PFSK-1 (cell line): ENCODE results near the gene BTBD9.

Experiments
- POLR2AphosphoS5 ChIP-seq: IDR thresholded peaks from 2 replicates; pipeline ENCODE4 v1.6.1; 2012; ENCODE audit warnings: low read depth, mild to moderate bottlenecking, control low read depth, low read length, moderate library complexity
- REST ChIP-seq, 2 experiments: IDR thresholded peaks; 2 replicates each; pipeline versions ENCODE4 v1.6.1 to v1.8.0; 2011 to 2012; ENCODE audit warnings: low read depth in 2 of 2, low read length in 2 of 2, control low read depth in 1 of 2, inconsistent platforms in 1 of 2, mild to moderate bottlenecking in 1 of 2, moderate library complexity in 1 of 2; ENCODE audit not compliant: insufficient read depth in 1 of 2
- SIN3A ChIP-seq: IDR thresholded peaks from 2 replicates; pipeline ENCODE4 v1.6.1; 2012; ENCODE audit warnings: mild to moderate bottlenecking, low read length, moderate library complexity, borderline replicate concordance; ENCODE audit not compliant: insufficient read depth
- TAF1 ChIP-seq: IDR thresholded peaks from 2 replicates; pipeline ENCODE4 v1.6.1; 2012; ENCODE audit warnings: low read length, control low read depth, borderline replicate concordance; ENCODE audit not compliant: insufficient read depth

DNA sequence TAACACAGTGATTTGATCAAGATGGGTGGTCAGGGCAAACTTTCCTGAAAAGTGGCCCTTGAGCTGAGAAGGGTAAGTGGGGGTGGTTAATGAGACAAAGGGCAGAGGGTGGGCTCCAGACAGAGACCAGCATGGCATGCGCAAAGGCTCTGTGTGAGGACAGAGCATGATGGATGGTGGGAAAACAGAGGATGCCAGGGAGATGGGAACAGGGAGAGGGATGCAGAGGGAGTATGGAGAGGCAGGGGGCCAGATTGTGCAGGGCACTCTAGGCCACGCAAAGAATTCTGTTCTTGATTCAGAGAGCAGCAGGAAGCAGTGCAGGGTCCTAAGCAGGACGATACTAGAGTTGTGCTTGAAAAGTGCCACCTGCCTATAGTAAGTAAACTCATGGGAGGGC is 394.4 kb downstream of the BTBD9 start:
- TF ChIP-seq REST (IDR thresholded peaks at IDR 0.05; ENCODE audit: insufficient read depth in 1 of 2, low read depth in 2 of 2, low read length in 2 of 2): no peak
- no peak for TF ChIP-seq POLR2AphosphoS5
- no peak for TF ChIP-seq TAF1
- TF ChIP-seq SIN3A: no peak
